Heart left ventricle (tissue), 16 donors: ENCODE results near the gene RIPK3. TPM values are rescaled to one million over a fixed set of nuclear protein-coding genes. Genes with fewer than 3 reads are reported as not detected.
"Not testable (repeated sequence)": the region's sequence is repeated elsewhere in the genome, so short reads cannot be mapped to it uniquely, and the experiment has no call there.

ENCODE experiments used
- ATAC-seq, 4 donors: fragments of 200-7000 bp; cut with Tn5 transposase; one replicate each; pipeline ENCODE4 v1.9.1; 2020 to 2022; ENCODE audit warnings: moderate library complexity in 4 of 4, mild to moderate bottlenecking in 3 of 4, moderate number of reproducible peaks in 1 of 4
- DNase-seq, 5 donors: peaks; one replicate each; pipeline ENCODE4 v3.0.0-alpha.2; 2020
- H3K27ac ChIP-seq, 12 donors: fragments of 200-600 bp; sonication (generic) in 4 of 12; one replicate each; pipeline versions ENCODE4 v1.5.0 to v1.8.0; 2016 to 2022; ENCODE audit warnings: mild to moderate bottlenecking in 2 of 12
- H3K27me3 ChIP-seq, 9 donors: fragments of 200-600 bp; sonication (generic) in 2 of 9; one replicate each; pipeline versions ENCODE4 v1.5.1 to v1.8.0; 2016 to 2022; ENCODE audit warnings: mild to moderate bottlenecking in 3 of 9
- H3K36me3 ChIP-seq, 9 donors: fragments of 200-600 bp; sonication (generic) in 2 of 9; one replicate each; pipeline versions ENCODE4 v1.5.0 to v1.8.0; 2018 to 2022; ENCODE audit warnings: mild to moderate bottlenecking in 2 of 9
- H3K4me1 ChIP-seq, 12 donors: fragments of 200-600 bp; sonication (generic) in 4 of 12; one replicate each; pipeline versions ENCODE4 v1.5.0 to v1.8.0; 2016 to 2022; ENCODE audit warnings: mild to moderate bottlenecking in 3 of 12
- H3K4me3 ChIP-seq, 12 donors: fragments of 200-600 bp; sonication (generic) in 4 of 12; one replicate each; pipeline versions ENCODE4 v1.5.0 to v1.8.0; 2017 to 2022; ENCODE audit warnings: mild to moderate bottlenecking in 9 of 12, moderate library complexity in 4 of 12
- H3K9me3 ChIP-seq, 12 donors: fragments of 200-600 bp; sonication (generic) in 4 of 12; one replicate each; pipeline versions ENCODE4 v1.5.0 to v1.8.0; 2016 to 2022; ENCODE audit warnings: mild to moderate bottlenecking in 1 of 12
- CTCF ChIP-seq, 12 donors: fragments of 200-600 bp; sonication (generic) in 4 of 12; IDR thresholded peaks; one replicate each; pipeline versions ENCODE4 v1.5.0 to v1.8.0; 2018 to 2022; ENCODE audit warnings: antibody characterized with exemption in 12 of 12, mild to moderate bottlenecking in 5 of 12
- POLR2A ChIP-seq, 2 donors: fragments of 450-650 bp; IDR thresholded peaks; one replicate each; pipeline ENCODE4 v1.6.1; 2017; ENCODE audit warnings: antibody characterized with exemption in 2 of 2, mild to moderate bottlenecking in 2 of 2, moderate library complexity in 2 of 2
- WGBS, 4 donors: extraction: QIAGEN DNeasy Blood & Tissue Kit in 2 of 4; methylation state at CpG; one replicate each; pipeline versions ENCODE4 v1.1.5 to v1.1.7; 2013 to 2018; 5-methylcytosine and 5-hydroxymethylcytosine counted together
- intact Hi-C, 10 donors: fragments of 100-400 bp; cut with DNase I; formaldehyde crosslinking; loops; one replicate each; pipeline versions ENCODE4 v1.11.1 to v1.14.2; 2022
- long read RNA-seq, 3 donors: library from polyadenylated mRNA; unstranded; transcript quantifications; one replicate each; pipeline ENCODE4 v2.0.0, GENCODE V29; 2020 to 2021
- polyA plus RNA-seq, 2 donors: library from polyadenylated mRNA; stranded (reverse); fragments of 200-250 nt; gene quantifications; one replicate each; pipeline ENCODE4 v1.2.3, GENCODE V29; 2013
- total RNA-seq, 9 donors: library from RNA; depleted of rRNA in 2 of 9; stranded (reverse); fragments of >200 nt in 2 of 9; fragmentation: NEBNext Ultra II Directional in 3 of 9; extraction: Animal tissue kit (Norgen Biotek cat#: 25700) in 3 of 9; gene quantifications; one replicate each; pipeline versions ENCODE4 v1.1.0 to v1.2.4, GENCODE V29; 2016 to 2023
- donor health status: ischemic (EF 13 %, LVEDD 7.1; RV severe dilation, severe dysfunction).
- donor health status: healthy with polysubstance abuse.
- donor health status: DM: no; HTN: yes; CAD: no.
- donor health status: DM: no; HTN: no; CAD: no.
- donor health status: ischemic (EF 25% LVEDD 6.9; RV normal size, moderate dysfunction).
- donor health status: ischemic (EF 25% LVEDD 5.7; RV mildly dilated, moderate dysfunction).
- donor health status: healthy.
- donor health status: DM: yes; HTN: yes; CAD: no.
- donor health status: ischemic (EF 35%, LVEDD 5.7; RV mildly dilated, moderate dysfunction).
- donor health status: nonischemic (EF 11% LVEDD 7.7; RV severe dilation, severe dysfunction).
- donor health status: DM: yes; HTN: yes; CAD: no.
- donor health status: PGD.
- donor health status: ischemic (EF 29% LVEDD 5.4; RV normal size, mild dysfunction).
- donor health status: nonischemic (EF 23%, LVEDD 6.1; RV moderate dilation, normal function).

Gene RIPK3
- 10 to 100 TPM in 1 of 9 donors, 1 to 10 TPM in 6, under 1 TPM in 2; 0.75 to 10.5 (median 3.0) TPM for total RNA-seq
- 1 to 10 TPM; 4.0 to 4.4 TPM for polyA plus RNA-seq
- long read RNA-seq, donor 1 = 0 reads
- long read RNA-seq, donor 2, transcript RIPK3-201 (10 exons, 1,930 nt) = major isoform, 12 of 15 reads
- long read RNA-seq, donor 2, partial matches to known transcripts = 1 of 15 reads
- long read RNA-seq, donor 2, other reads (novel, unspliced or antisense) = 1 of 15 reads
- long read RNA-seq, donor 3, partial matches to known transcripts = 0 of 3 reads
- long read RNA-seq, donor 3, other reads (novel, unspliced or antisense) = 0 of 3 reads

GRCh38 chr14:24339284-24340151 lies at the start of gene RIPK3:
Gene RIPK3 (minus strand): TSS chr14:24339991. CDS start chr14:24339826, 165 bp downstream.
- H3K27ac ChIP-seq = peak within 1 kb of the TSS in 9 of 12 donors; percentile 20 to 81 (median 65)
- intact Hi-C loops = no loop called here
- peaks cover 0 to 13% (median 0%) of the 10 kb centered on the region in 9 donors for H3K36me3 ChIP-seq
- peak within 1 kb of the TSS; percentile 17 to 67 (median 52) for H3K4me3 ChIP-seq
- ATAC-seq (peak; percentile 32 to 62 (median 61)), DNase-seq (peak; percentile 42 to 83 (median 57))
- TF ChIP-seq POLR2A (IDR thresholded peaks at IDR 0.05) = peak in 1 of 2 donors; percentile 26
- no peak for TF ChIP-seq CTCF (IDR thresholded peaks at IDR 0.05)
- WGBS, 4 donors = 13 to 25% (median 17%) methylated on average over 37 to 51 of the region's 51 CpGs
- peaks cover 0 to 34% (median 7%) of the 10 kb centered on the region in 9 donors for H3K27me3 ChIP-seq
- peaks cover 3 to 44% (median 25%) of the 10 kb centered on the region in 12 donors for H3K4me1 ChIP-seq
- no peaks in the 10 kb centered on the region for H3K9me3 ChIP-seq

GRCh38 chr14:24389226-24389848 lies 49.5 kb upstream of the RIPK3 start:
- intact Hi-C loops = no loop called here
- DNase-seq (no peak), ATAC-seq (peak in 3 of 4 donors; percentile 34 to 55 (median 47))
- Histone ChIP-seq H3K27ac (peak overlapping the region in 2 of 12 donors; percentile 28), H3K36me3 (no peaks in the 10 kb centered on the region), H3K9me3 (no peaks in the 10 kb centered on the region), H3K4me3 (no peak overlapping the region), H3K27me3 (peaks cover 0 to 5% (median 0%) of the 10 kb centered on the region in 9 donors), H3K4me1 (peaks cover 0 to 12% (median 0%) of the 10 kb centered on the region in 12 donors)
- WGBS, 4 donors = 44 to 55% (median 51%) methylated on average over 11 of the region's 11 CpGs
- no peak for TF ChIP-seq POLR2A (IDR thresholded peaks at IDR 0.05)

- DNase-seq (no peak), ATAC-seq (no peak)
- no peak for TF ChIP-seq POLR2A (IDR thresholded peaks at IDR 0.05)
- TF ChIP-seq CTCF (IDR thresholded peaks at IDR 0.05) = no peak
- Histone ChIP-seq H3K36me3 (no peaks in the 10 kb centered on the region), H3K27ac (peak overlapping the region in 2 of 12 donors; percentile 28), H3K4me1 (peaks cover 0 to 12% (median 0%) of the 10 kb centered on the region in 12 donors), H3K4me3 (no peak overlapping the region), H3K9me3 (no peaks in the 10 kb centered on the region), H3K27me3 (peaks cover 0 to 5% (median 0%) of the 10 kb centered on the region in 9 donors)
- 42 to 65% (median 62%) methylated on average over 2 of the region's 2 CpGs for WGBS, 4 donors
- intact Hi-C loops = no loop called here
Observed at GRCh38 chr14:24388474-24389179, 48.8 kb upstream of the RIPK3 start.

GRCh38 chr14:24387579-24387978 lies 47.8 kb upstream of the RIPK3 start:
- DNase-seq, H3K9me3 ChIP-seq, H3K27me3 ChIP-seq, H3K4me3 ChIP-seq, H3K36me3 ChIP-seq, H3K27ac ChIP-seq, intact Hi-C loops, ATAC-seq: not testable (repeated sequence)
- 89 to 92% (median 90%) methylated on average over 5 of the region's 5 CpGs for WGBS, 4 donors
- H3K4me1 ChIP-seq = peaks cover 0 to 12% (median 0%) of the 10 kb centered on the region in 12 donors
